ENCODE measurements around the gene NEK4. TPM values are rescaled to one million over a fixed set of nuclear protein-coding genes. Genes with fewer than 3 reads are reported as not detected.

Gene NEK4
- total and polyA plus RNA-seq, 10 of the 15 experiments (the other 5 are each of a cell fraction or from before 2014, with no cell fraction given): 7.0 to 29.1 (median 16.4) TPM

DNA sequence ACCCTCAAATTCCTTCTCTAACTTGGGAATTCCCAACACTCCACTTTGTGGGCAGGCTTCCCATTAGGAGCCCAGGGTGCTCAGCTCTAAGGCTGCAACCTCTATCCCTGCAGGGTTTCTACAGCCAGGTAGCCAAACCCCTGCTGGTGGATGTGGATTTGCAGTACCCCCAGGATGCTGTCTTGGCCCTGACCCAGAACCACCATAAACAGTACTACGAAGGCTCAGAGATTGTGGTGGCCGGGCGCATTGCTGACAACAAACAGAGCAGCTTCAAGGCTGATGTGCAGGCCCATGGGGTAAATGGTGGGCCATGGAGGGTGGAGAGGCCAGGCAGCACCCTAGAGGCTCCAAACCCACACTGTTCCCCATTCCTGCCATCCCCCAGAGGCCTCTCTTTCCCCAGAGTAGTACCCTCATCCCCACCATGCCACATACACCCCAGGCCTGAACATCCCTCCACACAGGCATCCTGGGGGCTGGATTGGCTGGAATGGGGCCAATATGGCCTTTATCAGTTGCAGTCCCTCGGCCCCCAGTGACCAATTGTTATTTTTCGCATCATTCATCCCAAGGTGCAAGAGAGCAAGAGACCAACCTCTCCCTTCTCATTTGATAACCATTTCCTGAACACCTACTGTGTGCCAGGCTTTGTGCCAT is 14.3 kb upstream of the NEK4 start:
- H3K36me3 ChIP-seq (ENCODE audit: control insufficient read depth in 2 of 2, insufficient read depth in 2 of 2, low read length in 1 of 2): no peaks in the 10 kb centered on the region
- no peak for FAIRE-seq
- no peak overlapping the region for H3K4me3 ChIP-seq
- 40% methylated on average over 5 of the region's 5 CpGs for WGBS (ENCODE audit: insufficient coverage, insufficient replicate concordance, low lambda C conversion rate, missing lambda C conversion rate)
- no peaks in the 10 kb centered on the region for H3K4me1 ChIP-seq (ENCODE audit: control insufficient read depth, insufficient read depth, low read length)
- no peaks in the 10 kb centered on the region for H3K9me3 ChIP-seq (replicated peaks; ENCODE audit: control insufficient read depth, insufficient read depth, low read length)
- no peak for ATAC-seq
- ChIA-PET CTCF (interaction anchor here (1.5 kb wide), 1 partner anchor 9 kb away, joined by 6 read pairs; no protein-coding TSS in a partner anchor), SMC1A (ENCODE audit: uncharacterized antibody, unreplicated experiment) (no interaction called here), POLR2A (no interaction called here), RAD21 (ENCODE audit: unreplicated experiment) (no interaction called here)
- BruUV-seq (replicated peaks): no TSS peak
- H3K27ac ChIP-seq (ENCODE audit: control insufficient read depth, insufficient read depth): no peak overlapping the region
- no peak overlapping the region for H2AFZ ChIP-seq (ENCODE audit: control insufficient read depth, low read depth, low read length)
- no peak overlapping the region for H3K9ac ChIP-seq (ENCODE audit: control insufficient read depth, insufficient read depth, low read length)
- H3K4me2 ChIP-seq (ENCODE audit: control insufficient read depth, insufficient read depth): no peak overlapping the region
- intact Hi-C loops (cut with micrococcal nuclease; ENCODE audit: unreplicated experiment): no loop called here
- no peaks in the 10 kb centered on the region for H3K79me2 ChIP-seq (ENCODE audit: control insufficient read depth, insufficient read depth, low read length)
- no peaks in the 10 kb centered on the region; a peak in 2 of 4 replicates for H3K27me3 ChIP-seq (replicated peaks in 1 of 2; ENCODE audit: control insufficient read depth in 2 of 2, insufficient read depth in 2 of 2, low read length in 1 of 2)
- no peaks in the 10 kb centered on the region for H4K20me1 ChIP-seq (ENCODE audit: control insufficient read depth, insufficient read depth)
- DNase-seq (ENCODE audit: low read depth, low spot score): no peak
- in situ Hi-C loops (cut with MboI): no loop called here
- TF ChIP-seq MAX (IDR thresholded peaks at IDR 0.05; ENCODE audit: low read depth, low read length) (no peak), DPF2 (IDR thresholded peaks at IDR 0.05) (no peak), IRF4 (IDR thresholded peaks at IDR 0.05; ENCODE audit: low read depth, low read length) (no peak), KLF5 (IDR thresholded peaks at IDR 0.05; ENCODE audit: partially characterized antibody) (no peak), RAD51 (IDR thresholded peaks at IDR 0.05) (no peak), SMC3 (IDR thresholded peaks at IDR 0.05; ENCODE audit: borderline replicate concordance, low read length) (no peak), PAX5 (IDR thresholded peaks at IDR 0.05; ENCODE audit: borderline replicate concordance, low read depth, low read length) (no peak)

GRCh38 chr3:52784021-52784621 is 13.4 kb upstream of the NEK4 start:
- CTCF ChIA-PET: interaction anchor here (1.5 kb wide), 1 partner anchor 10 kb away, joined by 6 read pairs; no protein-coding TSS in a partner anchor
- in situ Hi-C loops (cut with MboI): no loop called here
- no peaks in the 10 kb centered on the region for H3K36me3 ChIP-seq (ENCODE audit: control insufficient read depth in 2 of 2, insufficient read depth in 2 of 2, low read length in 1 of 2)
- H3K4me3 ChIP-seq: no peak overlapping the region
- H3K79me2 ChIP-seq (ENCODE audit: control insufficient read depth, insufficient read depth, low read length): no peaks in the 10 kb centered on the region
- FAIRE-seq: no peak
- POLR2A ChIA-PET: interaction anchor here (0.6 kb wide), 1 partner anchor 83 kb away, joined by 3 read pairs; no protein-coding TSS in a partner anchor
- H2AFZ ChIP-seq (ENCODE audit: control insufficient read depth, low read depth, low read length): no peak overlapping the region
- intact Hi-C loops (cut with micrococcal nuclease; ENCODE audit: unreplicated experiment): no loop called here
- H3K27ac ChIP-seq (ENCODE audit: control insufficient read depth, insufficient read depth): no peak overlapping the region
- no TSS peak for BruUV-seq (replicated peaks)
- no peak overlapping the region for H3K9ac ChIP-seq (ENCODE audit: control insufficient read depth, insufficient read depth, low read length)
- no peak for TF ChIP-seq RB1 (IDR thresholded peaks at IDR 0.05; ENCODE audit: borderline replicate concordance)
- DNase-seq (ENCODE audit: low read depth, low spot score): no peak
- H3K4me2 ChIP-seq (ENCODE audit: control insufficient read depth, insufficient read depth): no peak overlapping the region
- no peaks in the 10 kb centered on the region for H3K9me3 ChIP-seq (replicated peaks; ENCODE audit: control insufficient read depth, insufficient read depth, low read length)
- H3K4me1 ChIP-seq (ENCODE audit: control insufficient read depth, insufficient read depth, low read length): peaks cover 6% of the 10 kb centered on the region
- SMC1A ChIA-PET (ENCODE audit: uncharacterized antibody, unreplicated experiment): no interaction called here
- no peaks in the 10 kb centered on the region for H4K20me1 ChIP-seq (ENCODE audit: control insufficient read depth, insufficient read depth)
- RAD21 ChIA-PET (ENCODE audit: unreplicated experiment): no interaction called here
- whole genome bisulfite sequencing (ENCODE audit: insufficient coverage, insufficient replicate concordance, low lambda C conversion rate, missing lambda C conversion rate): 52% methylated on average over 17 of the region's 18 CpGs
- H3K27me3 ChIP-seq (replicated peaks in 1 of 2; ENCODE audit: control insufficient read depth in 2 of 2, insufficient read depth in 2 of 2, low read length in 1 of 2): no peaks in the 10 kb centered on the region; a peak in 1 of 4 replicates
- no peak for ATAC-seq

Measured in GM12878 (cell line).